Cerebellar cortex (tissue), 1 donor: ENCODE data around the gene FBXO33.

Experiments
- DNase-seq: peaks from one replicate; pipeline ENCODE4 v3.0.0-alpha.2; 2015; ENCODE audit warnings: low spot score

The FBXO33 gene

GRCh38 chr14:39432179-39432618, at the start of gene FBXO33:
TSS of gene FBXO33 (minus strand) at chr14:39432433. CDS start at chr14:39432162, 271 bp downstream.
- peak; percentile 96 for DNase-seq

- no peak for DNase-seq
Measured at GRCh38 chr14:39474416-39474911, 42.2 kb upstream of the FBXO33 start.

- DNase-seq = no peak
Measured at GRCh38 chr14:39472078-39472477, 39.8 kb upstream of the FBXO33 start.

GRCh38 chr14:39469094-39469710, 37.0 kb upstream of the FBXO33 start:
- DNase-seq = peak; percentile 14

DNA sequence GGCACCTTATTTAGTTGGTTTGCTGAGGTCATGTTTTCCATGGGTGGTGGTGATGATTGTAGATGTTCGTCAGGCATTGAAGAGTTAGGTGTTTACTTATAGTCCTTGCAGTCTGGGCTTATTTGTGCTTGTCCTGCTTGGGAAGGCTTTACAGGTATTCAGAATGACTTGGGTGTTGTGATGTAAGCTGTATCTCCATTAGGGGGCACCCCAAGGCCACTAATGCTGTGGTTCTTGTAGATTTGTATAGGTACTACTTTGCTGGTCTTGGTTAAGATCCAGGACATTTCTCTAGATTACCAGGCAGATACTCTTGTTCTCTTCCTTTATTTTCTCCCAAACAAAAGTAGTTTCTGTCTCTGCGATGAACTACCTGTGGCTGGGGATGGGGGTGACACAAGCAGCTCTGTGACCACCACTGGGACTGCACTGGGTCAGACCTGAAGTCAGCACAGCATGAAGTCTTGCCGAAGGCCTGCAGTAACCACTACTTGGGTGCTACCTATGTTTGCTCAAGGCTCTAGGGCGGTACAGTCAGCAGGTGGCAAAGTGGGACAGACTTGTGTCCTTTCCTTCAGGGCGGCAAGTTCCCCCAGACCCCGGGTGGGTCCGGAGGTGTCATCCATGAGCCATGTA, 35.8 kb upstream of the FBXO33 start:
- DNase-seq = peak; percentile 40

GRCh38 chr14:39459795-39460478, 27.7 kb upstream of the FBXO33 start:
- DNase-seq = no peak

DNA sequence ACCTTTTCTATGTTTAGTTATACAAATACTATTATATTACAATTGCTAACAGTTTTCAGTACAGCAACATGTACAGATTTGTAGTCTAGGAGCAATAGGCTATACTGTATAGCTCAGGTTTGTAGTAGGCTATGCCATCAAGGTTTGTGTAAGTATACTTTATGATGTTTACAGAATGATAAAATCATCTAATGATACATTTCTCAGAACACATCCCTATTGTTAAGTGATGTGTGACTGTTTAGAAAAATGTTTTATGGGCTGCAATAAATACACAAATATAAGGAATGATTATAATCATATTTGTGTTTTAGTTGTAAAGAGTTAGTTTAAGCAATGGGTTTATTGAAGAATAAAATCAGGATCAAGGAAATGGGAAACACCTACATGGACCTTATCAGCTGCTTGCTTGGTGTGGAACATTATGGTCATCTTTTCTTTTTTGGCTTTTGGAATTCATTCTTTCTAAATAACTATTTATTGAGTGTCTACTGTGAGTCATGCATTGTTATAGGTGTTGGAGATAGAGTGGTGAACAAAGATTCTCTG, 24.5 kb upstream of the FBXO33 start:
- DNase-seq = no peak

DNA sequence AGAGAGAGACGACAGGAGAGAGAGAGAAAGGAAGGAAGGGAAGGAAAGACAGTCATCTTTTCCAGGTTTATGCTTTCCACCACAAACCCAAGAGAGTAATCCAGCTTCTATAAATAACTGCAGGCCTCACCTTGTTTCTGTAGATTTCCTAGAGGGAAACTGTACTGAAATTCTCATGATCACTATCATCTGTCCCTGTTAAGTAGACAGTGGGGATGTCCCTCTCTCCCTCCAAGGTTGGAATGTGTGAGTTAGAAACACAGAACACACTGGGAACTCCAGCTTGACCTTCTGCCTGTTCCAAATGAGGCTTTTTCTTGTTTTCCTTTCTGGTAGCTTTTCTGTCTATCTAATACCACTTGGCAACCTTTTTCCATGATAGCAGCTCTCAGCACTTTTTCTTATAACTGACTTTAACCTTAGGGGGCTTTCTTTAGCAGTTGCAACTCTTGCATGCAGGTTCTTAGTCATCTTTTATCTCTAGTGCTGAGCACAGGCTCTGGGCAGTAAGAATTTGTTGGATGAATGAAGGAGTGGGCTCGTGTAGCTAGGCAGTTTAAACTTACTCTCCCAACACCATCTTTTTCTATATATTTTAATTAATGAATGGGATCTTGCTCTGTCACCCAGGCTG, 22.8 kb upstream of the FBXO33 start:
- DNase-seq = no peak

GRCh38 chr14:39452680-39453079, 20.4 kb upstream of the FBXO33 start:
- DNase-seq = no peak

- DNase-seq = no peak
Measured at GRCh38 chr14:39451811-39452210, 19.6 kb upstream of the FBXO33 start.

DNA sequence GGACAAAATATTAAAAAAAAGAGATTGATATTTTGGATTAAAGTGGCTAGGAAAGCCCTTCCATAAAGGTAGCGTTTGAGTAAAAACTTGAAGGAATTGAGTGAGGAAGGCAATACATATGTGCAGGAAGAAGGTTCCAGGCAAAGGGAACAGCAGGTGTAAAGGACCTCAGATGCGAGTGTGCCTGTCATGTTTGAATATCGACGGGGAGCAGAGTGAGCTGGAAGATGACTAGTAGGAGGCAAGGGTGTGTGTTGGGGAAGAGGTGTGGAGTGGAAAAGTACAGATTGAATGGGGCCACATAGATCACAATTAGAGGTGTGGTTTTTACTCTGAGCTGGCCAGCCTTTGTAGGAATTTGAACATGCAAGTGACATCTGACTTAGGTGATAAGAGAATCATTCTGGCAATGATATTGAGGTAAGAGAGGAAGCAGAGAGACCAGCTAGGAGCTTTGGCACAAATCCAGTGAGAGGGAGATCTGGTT, 15.0 kb upstream of the FBXO33 start:
- no peak for DNase-seq

GRCh38 chr14:39446131-39446744, 14.0 kb upstream of the FBXO33 start:
- DNase-seq = no peak

DNA sequence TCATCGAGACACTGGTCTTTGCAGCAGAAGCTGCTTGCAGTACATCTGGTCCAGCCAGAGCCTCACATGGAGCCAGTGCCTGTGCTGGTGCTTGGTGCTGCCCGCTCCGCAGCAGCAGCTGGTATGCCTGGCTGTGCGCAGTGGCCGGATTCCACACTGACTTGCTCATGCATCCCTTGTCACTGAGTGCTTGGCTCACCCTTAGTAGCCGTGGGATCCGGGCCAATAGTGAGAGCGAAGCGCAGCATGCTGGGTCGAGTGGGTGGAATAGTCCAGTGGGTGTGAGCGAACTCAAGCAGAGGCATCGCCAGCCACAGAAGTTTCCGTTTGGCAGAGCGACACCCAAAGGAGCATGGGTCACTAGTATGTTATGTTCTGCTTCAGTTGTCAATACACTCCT, 10.1 kb upstream of the FBXO33 start:
- DNase-seq = no peak

- DNase-seq = no peak
Measured at GRCh38 chr14:39441805-39442204, 9.6 kb upstream of the FBXO33 start.

DNA sequence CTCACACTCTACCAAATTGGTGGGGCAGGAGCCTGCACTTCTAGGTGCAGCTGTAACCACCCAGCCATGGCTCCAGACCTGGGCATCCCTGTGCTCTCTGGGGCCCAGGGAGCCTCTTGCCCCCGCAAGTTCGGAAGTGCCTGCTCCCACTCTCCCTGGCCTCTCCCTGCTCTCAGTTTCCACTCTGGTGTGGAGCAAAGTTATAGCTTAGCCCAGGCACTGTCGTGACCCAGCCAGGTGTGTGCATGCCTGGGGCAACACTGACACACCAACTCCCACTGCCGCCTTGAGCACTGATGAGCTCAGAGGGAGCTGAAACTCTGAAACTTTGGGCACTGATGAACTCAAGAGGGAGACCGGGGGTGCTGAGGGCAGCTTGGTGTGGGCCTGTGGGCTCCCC, 8.7 kb upstream of the FBXO33 start:
- no peak for DNase-seq

DNA sequence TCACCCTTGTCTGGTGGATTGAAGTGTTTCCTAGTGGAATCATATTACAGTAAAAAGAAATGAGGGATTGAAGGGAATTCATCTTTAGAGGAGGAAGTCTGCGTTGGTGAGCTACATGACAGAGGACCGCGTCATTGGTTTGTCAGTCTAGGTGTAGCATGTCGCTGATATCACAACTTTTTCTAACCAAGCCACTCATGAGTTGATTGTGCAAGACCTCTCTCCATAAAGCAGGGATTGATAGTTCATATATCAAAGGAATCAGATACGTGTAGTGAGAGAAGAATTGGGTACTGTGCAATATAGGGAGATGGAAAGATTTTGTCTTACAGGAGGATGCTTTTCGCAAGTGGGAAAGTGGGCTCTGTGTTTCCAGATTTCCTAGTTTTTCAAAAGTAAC, 3.0 kb upstream of the FBXO33 start:
- DNase-seq = no peak

DNA sequence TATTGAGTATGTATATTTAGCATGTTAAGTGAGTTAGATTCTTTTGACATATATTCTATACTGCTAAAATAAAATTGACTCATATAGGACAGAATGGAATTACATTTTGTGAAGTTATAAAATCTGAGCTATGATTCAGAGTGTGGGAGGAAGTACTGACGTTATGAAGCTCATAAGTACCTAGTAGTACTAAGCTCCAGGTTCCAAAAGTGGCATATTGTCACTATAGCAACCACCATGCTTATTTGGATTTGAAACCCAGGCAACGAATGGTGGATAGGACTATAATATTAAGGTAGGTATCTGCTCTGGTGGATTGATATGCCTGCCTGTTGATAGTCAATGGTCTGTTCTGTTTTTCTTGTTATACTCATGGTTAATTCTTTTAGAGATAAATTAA, 2.2 kb upstream of the FBXO33 start:
- DNase-seq = no peak

DNA sequence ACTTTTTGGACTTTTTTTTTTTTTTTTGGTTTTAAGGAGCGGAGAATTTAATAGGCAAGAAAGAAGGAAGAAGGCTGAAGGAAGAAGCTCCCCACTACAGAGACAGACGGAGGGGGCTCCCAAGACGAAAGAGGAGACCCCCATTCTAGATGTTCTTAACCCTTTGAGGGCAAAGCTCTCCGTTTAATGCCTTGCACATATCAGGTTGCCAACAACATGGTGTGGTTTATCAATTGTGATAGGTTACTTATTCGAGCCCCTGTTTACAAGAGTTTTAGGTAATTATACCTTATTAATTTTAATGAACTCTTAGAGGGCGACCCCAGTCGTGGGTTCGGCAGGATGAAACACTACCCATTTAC, 1.2 kb upstream of the FBXO33 start:
- no peak for DNase-seq

- DNase-seq = peak; percentile 90
Measured at GRCh38 chr14:39432619-39433451, 602 bp upstream of the FBXO33 start.

DNA sequence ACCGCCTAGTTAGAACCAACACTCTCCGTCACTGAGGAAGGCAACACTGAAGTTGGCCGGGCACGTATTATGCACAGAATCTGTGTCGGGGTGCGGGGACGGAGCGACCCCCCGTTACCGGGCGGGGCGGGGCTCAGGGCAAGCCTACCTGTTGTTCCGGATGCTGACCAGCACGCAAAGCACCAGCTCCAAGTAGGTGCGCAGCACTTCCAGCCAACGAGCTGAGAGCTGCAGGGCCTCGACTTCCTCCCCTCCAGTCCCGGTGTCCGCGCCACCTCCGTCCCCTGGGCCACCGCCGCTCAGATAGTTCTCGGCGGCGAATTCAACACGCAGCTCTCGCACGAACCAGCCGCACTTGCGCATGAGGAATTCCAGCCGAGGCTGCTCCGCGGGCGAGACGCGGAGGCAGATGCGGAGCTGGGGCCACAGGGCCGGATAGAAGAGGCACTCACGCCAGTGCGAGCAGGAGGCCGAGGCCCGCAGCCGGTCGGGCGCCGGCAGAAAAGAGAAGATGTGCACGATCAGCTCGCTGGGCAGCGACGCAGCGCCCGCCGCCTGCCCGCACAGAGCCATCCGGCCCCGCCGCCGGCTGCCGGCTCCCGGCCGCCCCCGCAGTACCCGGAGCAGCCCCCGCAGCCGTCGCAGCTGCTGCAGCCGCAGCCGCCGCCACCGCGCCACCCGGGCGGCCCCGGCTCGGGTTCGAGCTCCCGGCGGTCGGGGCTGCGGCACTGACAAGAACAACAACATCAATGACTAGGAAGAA, 636 bp downstream of the FBXO33 start:
- DNase-seq = peak; percentile 36
